Measurements from ENCODE around the gene SLC36A1.

- TF ChIP-seq CTCF (conservative IDR thresholded peaks at IDR 0.05; ENCODE audit: low read length), result no peak
- TF ChIP-seq EZH2phosphoT487 (IDR thresholded peaks at IDR 0.05; ENCODE audit: borderline replicate concordance, low read depth, low read length), result no peak
These were observed 45.3 kb downstream of the SLC36A1 start for GRCh38 chr5:151492729-151493128.
